ENCODE results near the gene BCAS3.

BCAS3 gene

GRCh38 chr17:61378658-61379456 lies 701.2 kb downstream of the BCAS3 start:
- Histone ChIP-seq H3K4me2 (ENCODE audit: low read length) (no peak overlapping the region), H3K4me1 (no peaks in the 10 kb centered on the region), H3K9ac (no peak overlapping the region), H3K27ac (peak overlapping the region; percentile 42), H3K9me3 (ENCODE audit: control insufficient read depth, low read length) (no peaks in the 10 kb centered on the region), H3K4me3 (ENCODE audit: low read depth, low read length) (no peak overlapping the region), H3K27me3 (ENCODE audit: control insufficient read depth, insufficient read depth, low read length) (no peaks in the 10 kb centered on the region), H2AFZ (no peak overlapping the region), H3K79me2 (no peaks in the 10 kb centered on the region), H3K36me3 (ENCODE audit: control insufficient read depth, insufficient read depth, low read length) (no peaks in the 10 kb centered on the region)
- no peak for TF ChIP-seq CTCF (IDR thresholded peaks at IDR 0.05)

- no peak for TF ChIP-seq CTCF (IDR thresholded peaks at IDR 0.05)
- Histone ChIP-seq H3K9me3 (ENCODE audit: control insufficient read depth, low read length) (no peaks in the 10 kb centered on the region), H2AFZ (no peak overlapping the region), H3K4me3 (ENCODE audit: low read depth, low read length) (no peak overlapping the region), H3K79me2 (no peaks in the 10 kb centered on the region), H3K27me3 (ENCODE audit: control insufficient read depth, insufficient read depth, low read length) (no peaks in the 10 kb centered on the region), H3K27ac (peak overlapping the region; percentile 42), H3K4me2 (ENCODE audit: low read length) (no peak overlapping the region), H3K4me1 (no peaks in the 10 kb centered on the region), H3K9ac (no peak overlapping the region), H3K36me3 (ENCODE audit: control insufficient read depth, insufficient read depth, low read length) (no peaks in the 10 kb centered on the region)
Observed at GRCh38 chr17:61379457-61380216, 702.0 kb downstream of the BCAS3 start.

GRCh38 chr17:61380217-61380835 lies 702.7 kb downstream of the BCAS3 start:
- no peak overlapping the region for H3K27ac ChIP-seq
- no peak for TF ChIP-seq CTCF (IDR thresholded peaks at IDR 0.05)

GRCh38 chr17:61380836-61381525 lies 703.3 kb downstream of the BCAS3 start:
- TF ChIP-seq CTCF (IDR thresholded peaks at IDR 0.05) = no peak
- H3K27ac ChIP-seq = no peak overlapping the region

More at GRCh38 chr17:61380217-61380835, 702.7 kb downstream of the BCAS3 start:
- no peak overlapping the region for H2AFZ ChIP-seq
- no peaks in the 10 kb centered on the region for H3K36me3 ChIP-seq (ENCODE audit: control insufficient read depth, insufficient read depth, low read length)
- no peak overlapping the region for H3K4me3 ChIP-seq (ENCODE audit: low read depth, low read length)
- H3K9me3 ChIP-seq (ENCODE audit: control insufficient read depth, low read length) = no peaks in the 10 kb centered on the region
- no peak overlapping the region for H3K4me2 ChIP-seq (ENCODE audit: low read length)
- H3K79me2 ChIP-seq = no peaks in the 10 kb centered on the region
- H3K27me3 ChIP-seq (ENCODE audit: control insufficient read depth, insufficient read depth, low read length) = no peaks in the 10 kb centered on the region
- H3K9ac ChIP-seq = no peak overlapping the region
- no peaks in the 10 kb centered on the region for H3K4me1 ChIP-seq

More at GRCh38 chr17:61380836-61381525, 703.3 kb downstream of the BCAS3 start:
- no peak overlapping the region for H3K4me3 ChIP-seq (ENCODE audit: low read depth, low read length)
- H3K9ac ChIP-seq = no peak overlapping the region
- no peaks in the 10 kb centered on the region for H3K9me3 ChIP-seq (ENCODE audit: control insufficient read depth, low read length)
- no peaks in the 10 kb centered on the region for H3K4me1 ChIP-seq
- H3K27me3 ChIP-seq (ENCODE audit: control insufficient read depth, insufficient read depth, low read length) = no peaks in the 10 kb centered on the region
- H2AFZ ChIP-seq = no peak overlapping the region
- no peaks in the 10 kb centered on the region for H3K79me2 ChIP-seq
- H3K36me3 ChIP-seq (ENCODE audit: control insufficient read depth, insufficient read depth, low read length) = no peaks in the 10 kb centered on the region
- H3K4me2 ChIP-seq (ENCODE audit: low read length) = no peak overlapping the region
